NCI-H460 (cell line): ENCODE data around the gene SLCO1C1. TPM values are rescaled to one million over a fixed set of nuclear protein-coding genes. Genes with fewer than 3 reads are reported as not detected.
"Not testable (repeated sequence)": the region's sequence is repeated elsewhere in the genome, so short reads cannot be mapped to it uniquely, and the experiment has no call there.

Experiments used
- DNase-seq: peaks from one replicate; pipeline ENCODE4 v3.0.0-alpha.2; 2016; ENCODE audit warnings: low read depth; ENCODE audit errors: extremely low read depth
- polyA plus RNA-seq: library from polyadenylated mRNA; depleted of rRNA; stranded (reverse); fragments of >200 nt; gene quantifications from 2 replicates; pipeline ENCODE4 v1.2.3, GENCODE V29; 2014; cell fraction: nucleus; rRNA removed
- total RNA-seq: library from RNA; depleted of rRNA; stranded (reverse); fragments of >200 nt; shearing (Covaris generic); gene quantifications from 2 replicates; pipeline ENCODE4 v1.2.3, GENCODE V29; 2014; rRNA removed

Gene SLCO1C1, protein sequence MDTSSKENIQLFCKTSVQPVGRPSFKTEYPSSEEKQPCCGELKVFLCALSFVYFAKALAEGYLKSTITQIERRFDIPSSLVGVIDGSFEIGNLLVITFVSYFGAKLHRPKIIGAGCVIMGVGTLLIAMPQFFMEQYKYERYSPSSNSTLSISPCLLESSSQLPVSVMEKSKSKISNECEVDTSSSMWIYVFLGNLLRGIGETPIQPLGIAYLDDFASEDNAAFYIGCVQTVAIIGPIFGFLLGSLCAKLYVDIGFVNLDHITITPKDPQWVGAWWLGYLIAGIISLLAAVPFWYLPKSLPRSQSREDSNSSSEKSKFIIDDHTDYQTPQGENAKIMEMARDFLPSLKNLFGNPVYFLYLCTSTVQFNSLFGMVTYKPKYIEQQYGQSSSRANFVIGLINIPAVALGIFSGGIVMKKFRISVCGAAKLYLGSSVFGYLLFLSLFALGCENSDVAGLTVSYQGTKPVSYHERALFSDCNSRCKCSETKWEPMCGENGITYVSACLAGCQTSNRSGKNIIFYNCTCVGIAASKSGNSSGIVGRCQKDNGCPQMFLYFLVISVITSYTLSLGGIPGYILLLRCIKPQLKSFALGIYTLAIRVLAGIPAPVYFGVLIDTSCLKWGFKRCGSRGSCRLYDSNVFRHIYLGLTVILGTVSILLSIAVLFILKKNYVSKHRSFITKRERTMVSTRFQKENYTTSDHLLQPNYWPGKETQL
- 0.22 TPM in 1 of 2 replicates, not detected in the other for total RNA-seq
- 0.06 TPM in 1 of 2 replicates, not detected in the other for polyA plus RNA-seq

DNA sequence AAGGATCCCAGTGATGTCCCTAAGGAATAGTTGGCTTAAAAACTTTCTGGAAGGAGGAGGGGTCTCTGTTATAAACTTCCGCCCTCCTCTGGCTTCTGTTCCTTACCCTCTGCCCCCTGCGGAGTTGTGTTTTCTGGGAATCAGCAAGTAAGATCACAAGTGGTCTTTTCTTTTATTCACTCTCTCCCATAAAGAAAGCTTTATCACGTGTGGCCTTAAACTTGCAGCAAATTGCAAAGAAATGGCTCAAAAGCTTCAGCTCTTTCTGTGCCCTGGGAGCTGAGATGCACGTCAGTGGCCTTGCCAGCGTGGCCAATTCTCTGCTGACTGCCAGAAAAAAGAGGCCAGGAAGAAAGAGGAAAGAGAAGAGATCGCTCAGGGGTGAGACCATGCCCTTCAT, at the start of gene SLCO1C1:
Gene SLCO1C1 (plus strand): TSS at position 101 of the 400 bp plus-strand sequence. CDS start 4,245 bp downstream, outside the sequence.
- DNase-seq, result no peak

DNA sequence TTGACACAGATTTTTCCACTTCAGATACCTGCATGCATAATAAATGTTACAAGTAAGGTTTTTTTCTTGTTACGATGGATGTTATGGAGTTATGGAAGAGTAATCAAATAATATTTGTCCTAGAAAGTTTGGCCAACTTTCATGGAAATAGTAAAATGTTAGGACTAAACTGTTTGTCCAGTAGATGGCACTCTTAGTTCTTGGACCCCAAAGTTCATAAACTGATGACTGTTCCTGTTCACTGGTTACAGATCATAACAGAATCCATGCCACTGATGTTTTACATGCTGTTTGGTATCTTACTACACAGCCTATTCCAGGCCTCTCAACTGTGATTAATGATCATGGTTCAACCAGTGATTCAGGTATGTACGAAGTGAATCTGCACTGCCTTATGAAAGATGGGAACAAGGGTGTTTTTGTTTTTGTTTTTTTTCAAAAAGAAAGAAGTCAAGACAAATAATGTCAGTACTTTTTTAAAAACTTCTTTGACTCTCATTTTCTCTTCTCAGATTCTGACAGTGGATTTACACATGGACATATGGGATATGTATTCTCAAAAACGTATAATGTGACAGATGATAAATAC, 48.8 kb upstream of the SLCO1C1 start:
- peak; percentile 15 for DNase-seq

GRCh38 chr12:20653871-20654270, 41.3 kb upstream of the SLCO1C1 start:
- no peak for DNase-seq

DNA sequence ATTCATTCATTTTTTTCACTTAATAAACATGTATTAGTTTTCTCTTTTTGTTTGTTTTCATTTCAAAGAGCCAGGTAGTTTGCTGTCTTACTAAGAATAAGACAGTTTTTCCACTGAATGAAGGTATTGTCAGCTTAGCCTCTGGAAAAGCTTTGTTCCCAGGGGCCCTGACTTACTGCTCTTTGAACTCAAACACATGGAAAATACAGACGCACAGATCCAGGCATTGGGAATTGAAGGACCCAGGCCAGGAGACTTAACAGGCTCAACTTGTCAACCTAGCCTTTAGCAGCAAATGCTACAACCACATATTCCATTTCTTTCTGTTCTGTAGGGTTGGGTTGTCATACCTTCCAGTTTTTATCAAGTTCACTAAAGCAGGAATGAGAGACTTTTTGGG, 38.5 kb upstream of the SLCO1C1 start:
- no peak for DNase-seq

DNA sequence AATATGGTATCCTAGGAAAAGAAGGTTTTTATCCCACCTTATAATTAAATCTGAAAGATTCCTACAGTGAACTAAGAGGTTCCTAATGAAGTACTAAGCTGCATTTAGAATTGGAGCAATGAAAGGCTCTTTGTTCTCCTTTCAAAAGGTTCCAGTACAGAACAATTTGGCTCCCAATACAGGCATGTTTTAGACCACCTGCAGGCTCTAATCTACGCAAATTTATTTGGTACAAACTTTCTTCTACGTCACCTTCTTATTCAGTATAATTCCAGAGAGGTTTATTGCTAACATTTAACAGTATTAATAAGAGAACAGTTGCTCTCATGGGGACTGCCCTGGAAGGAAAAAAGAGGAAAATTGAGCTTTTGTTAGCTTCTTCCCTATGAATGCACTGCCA, 37.6 kb upstream of the SLCO1C1 start:
- DNase-seq, result no peak

GRCh38 chr12:20681334-20681733, 13.8 kb upstream of the SLCO1C1 start:
- DNase-seq, result no peak

DNA sequence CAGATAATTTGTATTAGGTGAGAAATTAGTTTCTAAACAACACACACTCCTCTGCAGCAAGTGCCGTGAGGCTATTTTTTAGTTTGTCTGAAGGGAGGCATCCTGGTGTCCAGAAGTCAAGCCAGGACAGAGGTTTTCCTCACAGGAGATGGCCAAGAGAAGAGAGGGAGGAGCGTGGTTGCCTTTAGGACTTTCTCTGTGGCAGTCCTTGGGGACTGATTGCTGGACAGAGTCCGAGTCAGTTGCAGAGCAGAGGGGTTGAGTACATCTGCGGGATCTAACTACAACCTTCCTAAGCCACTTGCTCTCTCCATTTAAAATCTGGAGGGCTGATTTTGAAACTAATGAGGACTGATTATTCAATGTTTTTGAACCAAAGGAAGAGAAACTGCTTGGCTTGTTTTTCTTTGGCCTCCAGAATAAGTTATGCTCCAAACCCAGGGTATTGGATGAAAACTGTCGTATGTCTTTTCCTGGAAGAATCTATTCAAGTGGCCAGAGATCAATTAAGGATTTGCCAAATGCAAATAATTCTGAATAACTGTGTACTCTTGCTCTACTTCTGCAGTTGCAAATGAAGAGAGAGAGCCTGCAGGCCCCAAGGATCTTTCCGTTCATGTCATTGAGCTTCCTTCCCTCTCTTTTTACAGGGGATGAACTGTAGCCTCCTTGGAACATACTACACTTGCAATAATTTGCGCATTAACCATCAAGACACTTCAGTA, 1.2 kb downstream of the SLCO1C1 start:
- no peak for DNase-seq

- no peak for DNase-seq
Observed at GRCh38 chr12:20701106-20701505, 6.0 kb downstream of the SLCO1C1 start.

GRCh38 chr12:20704860-20705259, 9.7 kb downstream of the SLCO1C1 start:
- no peak for DNase-seq

- DNase-seq, result no peak
Observed at GRCh38 chr12:20711846-20712245, 16.7 kb downstream of the SLCO1C1 start.

- no peak for DNase-seq
Observed at GRCh38 chr12:20716037-20716436, 20.9 kb downstream of the SLCO1C1 start.

- DNase-seq, result no peak
Observed at GRCh38 chr12:20716985-20717384, 21.9 kb downstream of the SLCO1C1 start.

DNA sequence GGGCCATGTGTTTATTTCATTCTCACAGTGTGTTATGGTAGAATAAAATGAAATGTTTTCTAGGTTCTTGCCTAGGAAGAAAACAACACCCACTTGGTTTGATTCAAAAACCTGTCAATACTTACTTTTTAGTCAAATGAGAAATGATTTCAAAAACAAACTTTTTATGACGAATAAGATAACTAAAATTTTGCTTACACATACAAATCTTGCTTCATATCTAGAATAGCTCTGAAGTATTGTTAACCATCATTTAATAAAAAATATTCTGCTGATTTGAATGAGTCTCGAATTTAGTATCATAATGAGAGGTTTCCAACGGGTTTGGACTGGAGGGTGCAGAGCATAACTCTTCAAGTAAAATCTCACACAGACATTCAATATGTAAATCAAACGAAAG, 23.2 kb downstream of the SLCO1C1 start:
- no peak for DNase-seq

GRCh38 chr12:20722142-20722541, 27.0 kb downstream of the SLCO1C1 start:
- DNase-seq, result no peak

DNA sequence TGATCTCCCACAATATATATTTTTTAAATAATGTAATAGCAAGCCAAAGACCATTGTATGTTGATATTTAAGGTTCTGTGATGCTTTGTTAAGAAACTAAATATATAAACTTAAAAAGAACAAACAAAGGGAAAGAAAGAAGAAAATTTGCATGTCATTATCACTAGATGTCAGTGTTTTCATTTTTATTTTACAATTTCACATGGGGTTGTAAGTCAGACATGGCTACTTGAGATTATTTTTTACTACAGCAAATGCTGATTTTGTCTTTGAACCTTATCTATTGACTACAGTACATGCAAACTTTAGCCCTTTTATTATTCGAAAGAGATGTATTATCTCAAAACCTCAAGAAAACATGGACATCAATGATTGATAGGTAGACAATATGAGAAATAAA, 36.1 kb downstream of the SLCO1C1 start:
- DNase-seq, result no peak

- no peak for DNase-seq
Observed at GRCh38 chr12:20740972-20741371, 45.8 kb downstream of the SLCO1C1 start.

DNA sequence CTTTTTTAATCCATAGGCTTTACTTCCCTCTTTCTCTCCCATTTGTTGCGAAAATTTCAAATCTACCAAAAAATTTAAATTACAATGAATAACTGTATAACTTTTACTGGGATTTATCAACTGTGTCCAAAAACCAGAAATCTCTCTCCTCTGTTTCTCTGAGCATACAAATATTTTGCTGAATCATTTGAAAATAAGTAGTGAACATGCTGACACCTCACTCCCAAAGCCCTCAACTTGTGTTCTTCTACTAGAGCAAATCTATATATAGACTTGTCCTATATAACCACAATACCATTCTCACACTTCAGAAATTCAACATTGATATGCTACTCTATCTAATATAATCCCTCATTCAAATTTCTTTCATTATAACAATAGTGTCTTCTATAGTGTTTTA, 53.1 kb downstream of the SLCO1C1 start:
- no peak for DNase-seq

GRCh38 chr12:20751046-20751445, 55.9 kb downstream of the SLCO1C1 start:
- DNase-seq, result no peak

GRCh38 chr12:20777420-20777819, 82.3 kb downstream of the SLCO1C1 start:
- no peak for DNase-seq

GRCh38 chr12:20778969-20779368, 83.8 kb downstream of the SLCO1C1 start:
- no peak for DNase-seq

DNA sequence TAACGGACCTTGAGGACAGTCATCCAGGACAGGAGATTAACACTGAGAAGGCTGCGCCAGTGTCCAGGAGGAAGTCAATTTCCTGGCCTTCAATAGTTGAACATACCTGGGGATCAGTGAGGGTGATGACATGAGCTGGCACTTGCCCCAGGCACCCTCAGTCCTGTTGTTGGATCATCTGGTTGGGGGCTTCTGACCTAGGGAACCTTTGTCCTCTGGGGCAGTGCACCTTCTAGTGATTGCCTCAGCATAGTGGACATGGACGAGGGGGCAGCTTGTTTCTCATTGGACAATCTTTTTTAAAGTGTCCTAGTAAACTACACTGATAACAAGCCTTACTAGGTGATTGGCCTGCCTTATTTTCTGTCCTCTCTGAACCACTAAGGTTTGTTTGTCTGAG, 84.8 kb downstream of the SLCO1C1 start:
- not testable (repeated sequence) for DNase-seq
